ENCODE measurements around the gene DEDD2.

Gene DEDD2

DNA sequence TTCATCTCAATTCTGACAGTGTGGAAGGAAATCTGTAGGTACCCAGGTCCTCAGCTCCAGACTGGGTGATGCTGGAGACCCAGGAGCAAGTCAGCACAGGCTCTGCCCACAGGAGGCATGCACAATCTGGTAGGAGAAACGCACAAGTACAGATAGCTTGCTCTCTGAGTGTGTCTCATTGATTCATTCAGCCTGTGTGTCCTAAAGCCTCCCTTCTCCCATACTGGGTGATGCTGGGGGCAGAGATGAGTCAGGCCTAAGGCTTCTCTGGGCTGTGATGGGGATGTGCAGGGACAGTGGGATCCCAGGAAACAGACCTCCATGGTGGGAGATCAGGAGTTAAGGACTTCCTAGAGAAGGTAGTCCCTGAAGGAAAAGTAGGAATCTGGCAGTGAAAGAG is 9.4 kb upstream of the DEDD2 start:
- DNase-seq (ENCODE audit: low read depth) = no peak

DNA sequence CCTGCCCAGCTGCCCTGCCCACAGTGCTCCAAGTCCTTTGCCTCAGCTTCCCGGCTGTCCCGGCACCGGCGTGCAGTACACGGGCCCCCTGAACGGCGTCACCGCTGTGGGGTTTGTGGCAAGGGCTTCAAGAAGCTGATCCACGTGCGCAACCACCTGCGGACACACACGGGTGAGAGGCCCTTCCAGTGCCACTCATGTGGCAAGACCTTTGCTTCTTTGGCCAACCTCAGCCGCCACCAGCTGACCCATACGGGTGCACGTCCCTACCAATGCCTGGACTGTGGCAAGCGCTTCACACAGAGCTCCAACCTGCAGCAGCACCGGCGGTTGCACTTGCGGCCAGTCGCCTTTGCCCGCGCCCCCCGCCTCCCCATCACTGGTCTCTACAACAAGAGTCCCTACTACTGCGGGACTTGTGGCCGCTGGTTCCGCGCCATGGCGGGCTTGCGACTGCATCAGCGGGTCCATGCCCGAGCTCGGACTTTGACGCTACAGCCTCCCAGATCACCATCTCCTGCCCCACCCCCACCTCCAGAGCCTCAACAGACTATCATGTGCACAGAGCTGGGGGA is 8.3 kb upstream of the DEDD2 start:
- DNase-seq (ENCODE audit: low read depth) = no peak

DNA sequence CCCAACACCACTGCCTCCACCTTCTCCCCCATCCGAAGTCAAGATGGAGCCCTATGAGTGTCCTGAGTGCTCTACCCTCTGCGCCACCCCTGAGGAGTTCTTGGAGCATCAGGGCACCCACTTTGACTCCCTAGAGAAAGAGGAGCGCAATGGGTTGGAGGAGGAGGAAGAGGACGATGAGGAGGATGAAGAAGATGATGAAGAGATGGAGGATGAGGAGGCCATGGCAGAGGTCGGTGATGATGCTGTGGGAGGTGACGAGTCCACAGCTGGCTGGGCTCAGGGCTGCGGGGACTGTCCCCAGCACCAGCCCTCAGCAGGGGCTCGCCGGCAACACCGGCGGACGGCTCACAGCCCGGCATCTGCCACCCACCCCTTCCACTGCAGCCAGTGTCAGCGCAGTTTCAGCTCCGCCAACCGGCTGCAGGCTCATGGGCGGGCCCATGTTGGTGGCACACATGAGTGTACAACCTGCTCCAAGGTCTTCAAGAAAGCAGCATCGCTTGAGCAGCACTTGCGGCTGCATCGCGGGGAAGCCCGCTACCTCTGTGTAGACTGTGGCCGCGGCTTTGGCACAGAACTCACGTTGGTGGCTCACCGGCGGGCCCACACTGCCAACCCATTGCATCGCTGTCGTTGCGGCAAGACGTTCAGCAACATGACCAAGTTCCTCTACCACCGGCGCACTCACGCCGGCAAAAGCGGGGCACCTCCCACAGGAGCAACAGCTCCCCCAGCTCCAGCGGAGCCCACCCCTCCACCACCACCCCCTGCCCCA is 7.7 kb upstream of the DEDD2 start:
- no peak for DNase-seq (ENCODE audit: low read depth)

DNA sequence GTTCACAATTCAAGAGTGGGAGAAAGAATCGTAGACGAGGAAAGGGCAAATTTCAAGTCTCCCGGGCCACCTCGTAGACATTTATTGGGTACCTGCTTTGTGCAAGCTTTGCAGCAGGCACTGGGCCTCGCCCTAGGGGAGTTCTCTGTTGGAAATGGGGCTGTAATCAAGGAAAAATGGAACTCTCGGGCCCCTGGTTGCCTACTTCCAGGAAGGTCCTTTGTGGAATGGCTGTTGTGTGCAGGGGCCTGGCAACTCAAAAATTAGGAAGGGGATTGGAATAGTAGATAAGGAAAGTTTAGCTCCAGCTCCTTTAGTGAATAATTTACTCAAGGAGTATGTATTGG is 3.2 kb upstream of the DEDD2 start:
- no peak for DNase-seq (ENCODE audit: low read depth)

DNA sequence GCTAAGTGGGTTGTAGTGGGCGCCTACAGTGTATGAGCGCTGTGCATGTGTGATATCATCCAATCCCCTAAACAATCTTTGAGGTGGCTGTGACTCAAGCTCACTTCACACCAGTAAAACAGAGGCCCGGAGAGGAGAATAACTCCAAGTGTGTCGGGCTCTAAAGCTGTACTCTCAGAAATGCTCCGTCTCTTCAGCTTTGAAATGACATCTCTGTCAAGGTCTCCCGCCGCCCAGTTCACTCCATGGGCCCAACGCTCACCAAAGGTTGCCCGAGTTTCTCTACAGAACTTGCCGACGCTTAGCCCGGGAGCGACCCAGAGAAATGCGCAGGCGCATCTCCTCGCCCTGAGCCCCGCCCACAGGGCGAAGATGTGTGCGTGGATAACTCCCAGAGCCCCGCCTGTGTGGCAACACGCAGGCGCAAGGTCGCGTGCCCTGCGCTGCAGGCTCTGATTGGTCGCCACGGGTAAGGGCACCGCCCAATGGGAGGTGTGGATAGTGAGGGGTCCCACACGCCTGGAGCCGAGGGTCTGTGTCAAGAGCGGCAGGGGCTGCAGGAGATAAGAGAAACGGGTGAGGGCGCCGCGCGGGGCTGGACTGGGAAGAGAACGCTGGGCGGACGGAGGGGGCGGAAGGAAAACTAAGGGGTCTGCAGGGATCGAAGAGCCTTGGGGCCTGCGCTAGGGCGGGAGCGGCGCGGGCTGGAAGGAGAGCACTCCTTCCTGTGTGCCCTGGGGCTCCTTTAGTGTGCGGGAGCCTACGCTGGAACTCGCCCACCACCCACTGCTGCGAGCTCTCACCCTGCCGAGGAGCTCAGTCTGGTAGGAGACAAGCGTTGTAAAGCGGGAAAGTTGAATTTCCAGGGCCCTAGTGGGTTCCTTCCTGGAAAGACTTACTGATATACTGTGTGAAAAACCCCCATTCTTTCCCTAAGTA is 2.6 kb upstream of the DEDD2 start, which contains the start of gene ZNF526:
Gene ZNF526 (plus strand): TSS at position 501 of the 939 bp plus-strand sequence. CDS start 4,092 bp downstream, outside the sequence.
- peak; percentile 95 for DNase-seq (ENCODE audit: low read depth)

DNA sequence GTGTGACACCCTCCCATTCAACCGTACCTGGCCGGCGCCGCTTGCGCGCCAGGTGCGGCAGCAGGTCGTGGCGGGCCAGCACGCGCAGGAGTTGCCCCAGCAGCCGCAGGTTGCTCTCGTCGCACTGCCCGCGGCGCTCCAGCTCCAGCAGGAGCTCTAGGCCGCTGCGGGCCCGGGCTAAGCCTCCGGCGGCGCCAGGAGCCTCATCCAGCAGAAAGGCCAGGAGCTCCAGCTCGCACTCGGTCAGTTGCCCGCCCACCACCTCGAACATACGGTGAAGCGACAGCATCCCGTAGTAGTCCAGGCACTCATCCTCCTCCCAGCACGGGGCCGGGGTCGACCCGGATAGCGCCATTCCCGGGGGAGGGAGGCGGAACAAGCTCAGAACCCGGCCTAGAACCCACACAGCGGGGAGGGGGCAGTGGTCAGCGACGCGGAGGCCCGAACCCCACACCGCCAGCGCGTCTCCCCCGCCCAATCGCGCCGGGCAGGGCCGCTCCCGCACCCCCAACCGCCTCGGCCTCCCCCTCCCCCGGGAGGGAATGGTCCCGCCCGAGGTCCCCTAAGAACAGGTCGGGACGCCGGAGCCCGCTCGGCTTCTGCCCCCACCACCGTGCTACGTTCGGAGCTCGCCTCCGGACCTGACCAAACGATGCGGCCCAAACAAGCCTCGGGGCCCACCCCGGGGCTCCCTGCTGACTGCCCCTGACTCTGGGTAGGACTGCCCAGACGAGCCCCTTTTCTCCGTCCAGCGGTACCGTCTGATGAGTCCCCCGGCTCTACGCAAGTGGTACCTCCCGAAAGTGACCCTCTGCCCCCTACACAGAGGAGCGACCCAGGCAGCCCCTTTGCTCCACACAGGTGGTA is 591 bp downstream of the DEDD2 start:
- no peak for DNase-seq (ENCODE audit: low read depth)

DNA sequence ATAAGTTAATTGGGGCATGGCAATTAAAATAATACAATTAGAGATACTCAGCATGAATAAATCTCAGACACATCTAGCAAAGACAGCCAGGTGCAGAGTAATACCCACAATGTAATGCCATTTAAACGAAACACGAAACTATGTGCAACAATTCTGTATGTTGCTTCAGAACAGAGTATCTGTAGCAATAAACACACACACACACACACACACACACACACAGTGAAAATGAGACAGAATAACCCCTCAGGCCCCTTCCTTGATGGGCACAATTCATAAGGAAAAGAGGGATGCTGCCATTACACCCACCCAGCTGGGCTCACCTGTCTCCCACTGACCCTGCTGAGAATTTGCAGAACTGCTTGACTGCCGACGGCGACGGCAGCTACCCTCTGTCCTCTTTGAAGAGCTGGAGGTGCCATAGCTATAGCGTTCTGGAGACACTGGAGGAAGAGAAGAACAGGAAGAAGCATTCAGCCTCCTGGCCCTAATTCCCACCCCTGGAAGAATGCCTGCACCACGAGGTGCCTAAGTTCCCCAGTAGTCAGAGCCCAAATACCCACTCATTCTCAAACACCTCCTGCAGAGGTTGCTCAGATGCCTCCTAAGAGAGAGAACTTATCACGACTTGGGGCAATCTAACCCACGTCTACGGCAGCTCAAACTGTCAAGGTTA is 2.5 kb downstream of the DEDD2 start:
- DNase-seq (ENCODE audit: low read depth) = no peak

DNA sequence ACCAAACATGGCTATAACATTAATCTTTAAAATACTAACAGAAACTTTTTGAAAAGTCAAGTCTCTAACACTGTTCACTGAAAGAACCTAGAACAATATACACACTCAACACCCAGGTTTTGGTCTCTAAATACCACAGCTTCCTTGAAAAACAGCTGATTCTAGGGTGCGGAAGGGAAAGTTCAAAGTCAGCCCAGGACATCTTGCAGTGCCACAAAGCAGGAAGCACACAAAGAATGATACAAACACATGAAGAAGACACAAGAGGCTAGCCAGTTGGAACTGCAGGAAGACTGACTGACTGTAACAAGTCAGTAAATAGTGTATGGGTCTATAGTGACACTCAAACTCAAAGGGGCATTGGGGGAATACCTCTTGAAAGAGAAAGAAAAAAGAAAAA is 4.6 kb downstream of the DEDD2 start:
- no peak for DNase-seq (ENCODE audit: low read depth)

DNA sequence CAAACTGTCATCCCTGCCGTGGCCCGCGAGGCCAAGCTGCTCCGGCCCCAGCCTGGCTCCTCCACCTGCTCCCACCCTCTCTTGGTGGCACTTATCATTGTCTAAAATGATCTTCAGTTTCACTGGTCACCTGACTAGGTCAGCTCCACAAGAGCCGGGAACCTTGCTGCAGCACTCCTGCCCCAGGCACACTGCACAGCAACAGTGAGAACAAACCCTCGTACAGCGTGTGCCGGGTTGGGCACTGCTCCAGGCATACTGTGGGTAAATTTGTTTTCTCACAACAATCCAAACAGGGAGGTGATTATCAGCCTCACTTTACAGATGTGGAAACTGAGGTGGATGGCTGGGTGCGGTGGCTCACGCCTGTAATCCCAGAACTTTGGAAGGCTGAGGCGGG is 8.9 kb downstream of the DEDD2 start:
- no peak for DNase-seq (ENCODE audit: low read depth)

DNA sequence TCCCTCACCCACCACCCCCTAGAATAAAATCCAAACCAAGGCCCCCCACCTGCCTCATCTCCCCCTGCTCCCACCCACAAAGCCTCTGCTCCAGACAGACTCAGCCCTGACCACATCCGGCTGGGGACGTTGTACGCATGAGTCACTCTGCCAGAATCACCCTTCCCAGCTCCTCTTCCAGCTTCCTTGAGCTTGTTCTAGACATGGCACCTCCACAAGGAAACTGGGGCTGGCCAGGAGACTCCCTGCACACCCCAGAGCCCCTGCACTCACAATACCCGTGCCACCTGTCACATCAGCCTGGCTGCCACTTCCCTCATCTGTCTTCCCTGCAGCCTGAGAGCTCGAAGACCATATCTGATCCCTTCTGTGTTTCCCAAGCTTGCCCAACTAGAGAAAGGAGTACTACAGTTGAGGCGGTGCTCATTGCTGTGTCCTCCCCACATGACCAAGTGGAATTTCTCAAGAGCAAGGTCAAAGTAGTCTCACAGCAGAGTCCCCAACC is 9.7 kb downstream of the DEDD2 start:
- no peak for DNase-seq (ENCODE audit: low read depth)

DNA sequence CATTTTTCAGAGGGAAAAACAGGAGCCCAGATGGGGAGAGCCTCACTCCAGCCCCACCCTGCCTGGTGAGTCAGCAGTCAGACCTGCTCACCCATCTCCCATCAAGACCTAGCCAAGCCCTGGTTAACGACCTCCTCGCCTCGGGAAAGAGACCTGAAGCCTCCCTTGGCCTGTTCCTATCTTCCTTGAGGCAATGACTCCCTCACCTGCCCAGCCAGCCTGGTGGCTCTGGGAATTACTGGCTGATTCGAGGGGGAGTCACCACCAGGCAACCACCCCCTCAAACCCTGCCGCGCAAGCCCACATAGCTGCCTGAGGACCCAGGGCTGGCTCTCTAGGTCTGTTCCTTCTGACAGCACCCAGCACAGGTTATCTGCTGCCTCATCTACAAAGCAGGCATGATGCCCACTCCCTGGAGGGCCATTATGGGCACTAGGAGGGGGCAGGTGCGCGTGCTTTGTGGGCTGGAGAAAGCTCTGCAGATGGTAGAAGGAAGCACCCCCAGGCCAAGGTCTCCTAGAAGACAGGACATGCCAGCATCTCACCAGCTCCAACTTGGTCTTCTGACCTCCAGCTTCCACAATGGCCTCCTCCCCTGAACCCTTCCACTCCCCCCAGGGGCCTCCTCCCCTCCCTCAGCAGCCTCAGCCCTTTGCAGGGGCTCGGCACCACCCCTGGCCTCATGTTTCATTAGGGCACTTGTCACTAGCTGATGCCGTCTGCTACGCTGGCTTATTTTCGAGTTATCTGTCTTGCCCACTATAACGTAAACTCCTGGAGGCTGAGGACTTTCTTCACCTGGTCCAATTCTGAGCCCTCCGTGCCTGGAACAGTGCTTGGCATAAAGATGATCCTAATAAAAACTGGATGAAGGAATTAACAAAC is 10.4 kb downstream of the DEDD2 start:
- DNase-seq (ENCODE audit: low read depth) = no peak

DNA sequence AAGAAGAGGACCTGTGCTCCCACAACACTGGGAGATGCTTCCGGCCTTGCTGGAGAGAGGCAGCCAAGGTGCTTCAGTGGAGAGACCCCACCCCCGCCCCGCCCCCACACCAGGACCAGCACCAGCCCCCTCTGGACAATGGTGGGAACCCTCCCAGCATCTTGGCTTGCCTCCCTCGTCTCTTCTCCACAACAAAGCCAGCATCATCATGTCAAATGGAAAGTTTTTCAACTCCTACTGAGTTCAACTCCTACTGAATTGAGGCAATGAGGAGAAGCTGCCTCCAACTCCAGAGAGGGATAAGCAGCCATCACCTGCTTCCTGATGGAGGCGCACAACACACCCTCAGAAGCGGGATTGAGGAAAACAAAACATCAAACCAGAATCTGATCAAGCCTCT is 12.8 kb downstream of the DEDD2 start:
- no peak for DNase-seq (ENCODE audit: low read depth)

DNA sequence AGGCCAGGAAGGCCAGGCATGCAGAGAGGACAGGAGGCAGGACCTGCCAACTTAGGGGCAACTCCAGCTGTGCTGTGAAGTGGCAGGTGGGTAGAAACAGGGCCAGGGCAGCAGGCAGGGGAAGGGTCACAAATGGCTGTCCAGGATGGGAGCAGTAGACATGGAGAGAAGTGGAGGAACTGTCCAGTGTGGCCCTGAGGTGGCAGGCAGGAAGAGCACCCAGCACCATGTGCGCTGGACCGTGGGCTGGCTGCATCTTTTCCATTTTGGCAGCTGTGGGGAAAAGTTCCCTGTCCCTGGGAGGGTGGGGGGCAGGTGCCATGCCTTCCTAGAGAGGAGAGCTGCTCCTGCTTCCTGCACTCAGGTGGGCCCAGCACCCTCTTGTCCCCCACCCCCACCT is 13.8 kb downstream of the DEDD2 start:
- no peak for DNase-seq (ENCODE audit: low read depth)

DNA sequence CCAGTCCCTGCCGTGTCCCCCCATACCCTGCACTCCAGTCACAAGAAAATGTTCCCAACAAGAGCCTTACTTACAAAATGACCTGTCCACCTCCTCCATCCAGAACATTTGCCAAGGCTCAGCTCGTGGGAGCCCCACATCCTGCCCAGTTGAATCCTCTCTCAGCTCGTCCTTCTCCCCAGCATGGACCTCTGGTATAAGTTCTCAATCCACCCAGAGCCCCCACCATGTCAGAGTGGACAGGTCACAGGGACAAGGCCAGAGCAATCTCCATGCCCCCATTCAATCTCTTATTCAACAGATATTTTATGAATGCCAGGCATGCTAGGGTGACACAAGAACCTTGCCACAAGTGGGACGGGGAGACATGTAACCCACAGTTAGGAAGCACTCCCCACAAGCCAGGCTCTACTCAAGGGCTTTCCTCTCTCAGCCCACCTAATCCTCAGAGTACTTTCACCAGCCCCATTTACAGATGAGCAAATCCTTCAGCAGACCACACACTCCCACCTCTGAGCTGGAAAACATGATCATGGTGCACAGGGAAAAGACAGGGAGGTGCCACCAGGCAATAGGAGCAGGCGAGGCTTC is 15.1 kb downstream of the DEDD2 start:
- DNase-seq (ENCODE audit: low read depth) = no peak

DNA sequence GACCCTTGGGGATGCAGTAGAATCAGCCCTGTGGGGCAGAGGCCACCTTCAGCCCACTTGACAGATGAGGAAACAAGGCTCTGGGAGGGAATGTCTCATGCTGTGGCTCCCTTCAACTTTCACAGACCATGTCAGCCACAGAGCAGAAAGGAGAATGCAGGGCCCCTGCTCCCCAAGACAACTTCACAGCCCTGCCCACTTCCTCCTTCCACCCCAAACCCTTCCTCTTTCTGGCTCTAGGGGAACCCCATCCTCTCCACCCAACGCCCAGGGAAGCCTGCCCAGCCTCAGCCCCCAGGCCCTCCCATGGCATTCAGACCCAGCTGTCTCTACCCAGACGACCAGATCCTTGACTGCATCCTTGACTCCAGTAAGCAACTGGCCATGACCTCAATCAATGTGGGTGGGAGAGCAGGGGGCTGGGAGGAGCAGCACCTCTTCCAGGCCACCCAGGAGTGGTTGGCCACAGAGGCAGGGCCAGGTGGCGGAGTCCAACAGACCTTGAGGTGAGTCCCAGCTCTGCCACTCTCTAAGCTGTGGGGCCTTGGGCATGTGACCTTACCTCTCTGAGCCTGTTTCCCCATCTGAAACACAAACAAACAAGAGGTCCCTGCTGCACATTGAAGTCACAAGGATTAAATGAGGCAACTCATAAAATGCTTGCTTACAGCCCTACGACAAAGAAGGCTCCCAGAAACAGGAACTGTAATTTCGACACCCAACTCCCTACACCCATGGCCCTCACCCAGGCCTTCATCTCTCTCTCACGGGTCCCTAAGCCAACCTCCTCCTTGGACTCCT is 15.8 kb downstream of the DEDD2 start:
- no peak for DNase-seq (ENCODE audit: low read depth)

DNA sequence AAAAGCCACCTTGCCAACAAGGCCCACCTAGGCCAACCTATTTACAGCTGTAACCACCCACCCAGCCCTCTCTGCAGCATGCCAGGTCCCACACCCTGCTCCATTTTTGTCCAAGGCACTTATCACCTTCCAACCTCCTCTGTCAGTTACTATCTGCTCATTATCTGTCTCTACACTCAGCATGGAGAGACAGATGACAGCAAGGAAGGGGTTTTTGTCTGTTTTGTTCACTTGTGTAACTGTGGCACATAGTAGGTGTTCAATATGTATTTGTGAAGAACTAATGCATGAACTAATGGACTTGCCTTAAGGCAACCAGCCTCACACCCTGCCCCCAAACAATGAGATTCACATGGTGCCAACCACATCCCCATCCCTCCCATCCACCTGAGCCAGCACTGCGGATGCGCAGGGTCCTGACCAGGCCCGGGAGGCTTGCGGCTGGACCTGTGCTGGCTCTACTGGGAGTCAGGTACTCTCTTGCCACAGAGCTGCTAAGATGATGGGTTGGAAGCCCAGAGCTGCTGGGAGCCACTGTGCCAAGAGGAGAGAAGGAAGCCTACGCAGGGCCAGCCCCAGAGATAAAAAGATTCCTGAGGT is 17.3 kb downstream of the DEDD2 start:
- no peak for DNase-seq (ENCODE audit: low read depth)

DNA sequence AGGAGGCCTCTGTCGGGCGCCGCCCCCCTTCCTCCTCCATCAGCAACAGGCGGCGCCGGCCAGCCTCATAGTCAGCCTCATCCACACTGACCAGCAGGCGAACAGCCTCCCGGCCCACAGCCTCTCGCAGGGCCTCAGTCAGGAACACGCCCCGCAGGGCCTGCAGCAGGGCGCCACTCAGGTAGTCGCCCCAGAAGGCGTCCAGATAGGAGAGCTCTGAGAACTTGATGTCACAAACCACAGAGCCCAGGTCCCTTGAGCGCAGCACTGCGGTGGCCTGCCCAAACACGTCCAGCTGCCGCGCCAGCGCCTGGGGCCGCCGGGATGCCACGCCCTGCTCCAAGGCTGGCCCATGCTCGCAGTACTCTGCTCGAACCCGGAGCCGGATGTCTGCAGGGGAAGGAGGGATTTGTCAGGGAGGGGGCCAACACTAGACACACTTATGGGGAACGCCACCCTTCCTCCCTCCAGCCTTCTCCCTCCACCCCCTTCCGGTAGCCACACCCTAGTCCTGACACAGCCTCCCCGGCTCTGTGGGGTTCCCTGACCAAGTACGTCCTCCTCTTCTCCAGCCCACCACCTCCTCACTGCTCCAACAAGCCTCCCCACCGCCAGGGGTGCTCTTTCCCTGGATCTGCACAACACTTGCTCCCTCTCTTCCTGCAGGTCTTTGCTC is 17.9 kb downstream of the DEDD2 start:
- DNase-seq (ENCODE audit: low read depth) = peak; percentile 30

All from activated T-cell treated with anti-CD3 and anti-CD28 coated beads for 1 hour (primary cell).